Panc1 (cell line): ENCODE data around the gene ATP9A. TPM values are rescaled to one million over a fixed set of nuclear protein-coding genes. Genes with fewer than 3 reads are reported as not detected.

ENCODE experiments used
- ATAC-seq: fragments of 200-7000 bp; cut with Tn5 transposase; 2 replicates; pipeline ENCODE4 v1.9.1; 2020; ENCODE audit warnings: mild to moderate bottlenecking, moderate library complexity
- BruUV-seq: library from RNA; stranded (reverse); fragments of 400-500 nt; replicated peaks from 2 replicates; lab custom pipeline; 2021; lab: Mats Ljungman, UMichigan
- CTCF ChIA-PET: fragments of 300-600 bp; sonication (Branson Sonifier 250); formaldehyde crosslinking; loops from one replicate; lab custom pipeline; 2022; ENCODE audit warnings: antibody characterized with exemption; lab: Charles Lee
- POLR2A ChIA-PET: fragments of 300-600 bp; sonication (Branson Sonifier 250); formaldehyde crosslinking; loops from one replicate; lab custom pipeline; 2022; ENCODE audit warnings: antibody characterized with exemption; lab: Charles Lee
- DNase-seq: peaks from one replicate; pipeline ENCODE4 v3.0.0-alpha.2; 2010; ENCODE audit warnings: low read depth, low spot score
- H3K27ac ChIP-seq: 2 replicates; pipeline ENCODE4 v1.5.1; 2011; ENCODE audit warnings: mild to moderate bottlenecking, low read length, inconsistent platforms
- H3K27me3 ChIP-seq: fragments of 200-500 bp; sonication (Bioruptor generic); 2 replicates; pipeline ENCODE4 v1.6.0; 2014; ENCODE audit warnings: low read length, inconsistent platforms; ENCODE audit not compliant: control insufficient read depth, insufficient read depth
- H3K36me3 ChIP-seq: fragments of 200-500 bp; sonication (Bioruptor generic); 2 replicates; pipeline ENCODE4 v1.5.1; 2014; ENCODE audit warnings: inconsistent platforms, mild to moderate bottlenecking, low read length, moderate library complexity; ENCODE audit not compliant: control insufficient read depth, insufficient read depth
- H3K4me1 ChIP-seq: 2 replicates; pipeline ENCODE4 v1.5.1; 2011; ENCODE audit warnings: inconsistent platforms, mild to moderate bottlenecking, low read length, moderate library complexity; ENCODE audit not compliant: control insufficient read depth, insufficient read depth
- H3K4me3 ChIP-seq, 2 experiments: 2 replicates each; pipeline ENCODE4 v1.5.1; 2011 to 2012; ENCODE audit warnings: low read depth in 2 of 2, low read length in 2 of 2, mild to moderate bottlenecking in 2 of 2, inconsistent platforms in 1 of 2, moderate library complexity in 1 of 2
- H3K9me3 ChIP-seq: fragments of 200-500 bp; sonication (Bioruptor generic); 2 replicates; pipeline ENCODE4 v1.5.1; 2014; ENCODE audit warnings: low read depth, mild to moderate bottlenecking, inconsistent platforms, low read length, moderate library complexity; ENCODE audit not compliant: control insufficient read depth, insufficient read depth
- CTCF ChIP-seq: fragments of 450-650 bp; IDR thresholded peaks from 2 replicates; pipeline ENCODE4 v1.5.1; 2017; ENCODE audit warnings: mild to moderate bottlenecking
- POLR2AphosphoS5 ChIP-seq: IDR thresholded peaks from 2 replicates; pipeline ENCODE4 v1.6.1; 2012; ENCODE audit warnings: mild to moderate bottlenecking, low read depth, low read length, moderate library complexity
- REST ChIP-seq, 2 experiments: IDR thresholded peaks; 2 replicates each; pipeline ENCODE4 v1.6.1; 2011 to 2012; ENCODE audit warnings: low read depth in 2 of 2, control low read depth in 1 of 2, low read length in 1 of 2, mild to moderate bottlenecking in 1 of 2, moderate library complexity in 1 of 2; ENCODE audit not compliant: insufficient read depth in 1 of 2
- SIN3A ChIP-seq: IDR thresholded peaks from 2 replicates; pipeline ENCODE4 v1.6.1; 2012; ENCODE audit warnings: low read depth, mild to moderate bottlenecking, low read length, moderate library complexity, borderline replicate concordance; ENCODE audit not compliant: insufficient read depth
- TCF7L2 ChIP-seq: IDR thresholded peaks from 2 replicates; pipeline ENCODE4 v1.6.1; 2011; ENCODE audit warnings: mild to moderate bottlenecking, low read depth, low read length, inconsistent platforms
- in situ Hi-C: cut with HindIII; loops from 2 replicates; pipeline ENCODE4 v1.10.0; 2016; ENCODE audit warnings: low sequenced_read_pairs, low pct_unique_long_range_greater_than_20kb
- intact Hi-C: fragments of 100-400 bp; cut with micrococcal nuclease; formaldehyde crosslinking; loops from one replicate; pipeline ENCODE4 v1.10.0; 2022; ENCODE audit not compliant: unreplicated experiment
- total RNA-seq: library from RNA; stranded (reverse); gene quantifications from one replicate; pipeline ENCODE4 v1.2.1, GENCODE V29; 2021; ENCODE audit not compliant: unreplicated experiment

ATP9A gene
- total RNA-seq, 1 experiment from 2014 or later, result 8.7 TPM

- intact Hi-C loops, result no loop called here
- ChIA-PET CTCF (no interaction called here), POLR2A (interaction anchor here (0.6 kb wide), 1 partner anchor 325 kb away, joined by 7 read pairs; no protein-coding TSS in a partner anchor)
- ATAC-seq (no peak), DNase-seq (no peak)
- TF ChIP-seq POLR2AphosphoS5, result no peak
- peak; percentile 71 to 82; a peak in 3 of 4 replicates for TF ChIP-seq REST (IDR thresholded peaks at IDR 0.05; ENCODE audit: insufficient read depth in 1 of 2, low read depth in 2 of 2, low read length in 1 of 2)
- no TSS peak for BruUV-seq
- H3K4me3 ChIP-seq, result no peak overlapping the region
- in situ Hi-C loops, result no loop called here
- H3K9me3 ChIP-seq, result no peaks in the 10 kb centered on the region
- H3K27me3 ChIP-seq, result no peaks in the 10 kb centered on the region
- no peaks in the 10 kb centered on the region for H3K36me3 ChIP-seq
- H3K4me1 ChIP-seq, result no peaks in the 10 kb centered on the region
- no peak overlapping the region for H3K27ac ChIP-seq
Measured at GRCh38 chr20:51610761-51611624, 157.2 kb downstream of the ATP9A start.

GRCh38 chr20:51610111-51610510 is 158.1 kb downstream of the ATP9A start:
- CTCF ChIA-PET, result no interaction called here
- ATAC-seq, result no peak
- no peak for DNase-seq
- intact Hi-C loops, result no loop called here
- in situ Hi-C loops, result no loop called here
- H3K27me3 ChIP-seq, result no peaks in the 10 kb centered on the region
- TF ChIP-seq POLR2AphosphoS5 (no peak), TCF7L2 (no peak), SIN3A (no peak), CTCF (no peak), REST (IDR thresholded peaks at IDR 0.05; ENCODE audit: insufficient read depth in 1 of 2, low read depth in 2 of 2, low read length in 1 of 2) (no peak)
- no peaks in the 10 kb centered on the region for H3K9me3 ChIP-seq
- BruUV-seq, result no TSS peak
- H3K36me3 ChIP-seq, result no peaks in the 10 kb centered on the region
- no peaks in the 10 kb centered on the region for H3K4me1 ChIP-seq
- H3K27ac ChIP-seq, result no peak overlapping the region
- POLR2A ChIA-PET, result no interaction called here
- no peak overlapping the region for H3K4me3 ChIP-seq
